ENCODE data around the gene MYO9B.

- TF ChIP-seq CTCF (conservative IDR thresholded peaks at IDR 0.05; ENCODE audit: low read depth, low read length) (no peak), EZH2 (IDR thresholded peaks at IDR 0.05; ENCODE audit: borderline replicate concordance, low read depth, low read length, poor library complexity, severe bottlenecking) (no peak)
These were observed 48.4 kb downstream of the MYO9B start for GRCh38 chr19:17124025-17124424.

Measured in A673 (cell line).